OCI-LY1 (cell line): Measurements from ENCODE around the gene METTL21C.

Experiments
- EZH2 ChIP-seq: fragments of 200-600 bp; sonication (generic), shearing (Covaris generic); IDR thresholded peaks from 2 replicates; pipeline ENCODE4 v1.8.0; 2017; ENCODE audit warnings: borderline replicate concordance, mixed run types, mild to moderate bottlenecking, antibody characterized with exemption, low read length, moderate library complexity, mixed read lengths
- TF ChIP-seq, protein P1 (sequence below): fragments of 200-600 bp; sonication (generic), shearing (Covaris generic); IDR thresholded peaks from 2 replicates; pipeline ENCODE4 v1.5.1; 2017; ENCODE audit warnings: mild to moderate bottlenecking, antibody characterized with exemption, low read length, moderate library complexity, mixed read lengths

DNA sequence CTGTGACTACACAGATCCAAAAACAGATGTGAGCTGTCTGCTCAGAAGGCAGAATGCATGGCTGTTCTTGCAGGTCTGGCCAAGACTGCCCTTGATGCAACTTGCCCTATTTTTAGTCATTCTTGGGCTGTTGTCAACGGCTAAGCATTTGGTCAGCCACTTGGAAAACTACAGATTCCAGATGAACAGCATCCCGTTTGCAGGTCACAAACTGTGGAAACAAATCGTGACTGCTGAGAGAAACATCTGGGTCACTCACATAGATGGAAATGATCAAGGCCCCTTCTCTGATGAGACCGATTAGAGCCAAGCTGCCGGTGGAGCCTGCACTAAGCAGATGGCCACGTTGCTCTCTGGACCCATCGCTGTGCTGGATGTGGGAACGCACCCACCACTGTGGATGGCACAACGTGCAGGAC lies 15.4 kb upstream of the METTL21C start:
- TF ChIP-seq, protein P1, sequence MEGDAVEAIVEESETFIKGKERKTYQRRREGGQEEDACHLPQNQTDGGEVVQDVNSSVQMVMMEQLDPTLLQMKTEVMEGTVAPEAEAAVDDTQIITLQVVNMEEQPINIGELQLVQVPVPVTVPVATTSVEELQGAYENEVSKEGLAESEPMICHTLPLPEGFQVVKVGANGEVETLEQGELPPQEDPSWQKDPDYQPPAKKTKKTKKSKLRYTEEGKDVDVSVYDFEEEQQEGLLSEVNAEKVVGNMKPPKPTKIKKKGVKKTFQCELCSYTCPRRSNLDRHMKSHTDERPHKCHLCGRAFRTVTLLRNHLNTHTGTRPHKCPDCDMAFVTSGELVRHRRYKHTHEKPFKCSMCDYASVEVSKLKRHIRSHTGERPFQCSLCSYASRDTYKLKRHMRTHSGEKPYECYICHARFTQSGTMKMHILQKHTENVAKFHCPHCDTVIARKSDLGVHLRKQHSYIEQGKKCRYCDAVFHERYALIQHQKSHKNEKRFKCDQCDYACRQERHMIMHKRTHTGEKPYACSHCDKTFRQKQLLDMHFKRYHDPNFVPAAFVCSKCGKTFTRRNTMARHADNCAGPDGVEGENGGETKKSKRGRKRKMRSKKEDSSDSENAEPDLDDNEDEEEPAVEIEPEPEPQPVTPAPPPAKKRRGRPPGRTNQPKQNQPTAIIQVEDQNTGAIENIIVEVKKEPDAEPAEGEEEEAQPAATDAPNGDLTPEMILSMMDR, result no peak
- TF ChIP-seq EZH2, result no peak
